Measurements from ENCODE around the gene USH2A.

DNA sequence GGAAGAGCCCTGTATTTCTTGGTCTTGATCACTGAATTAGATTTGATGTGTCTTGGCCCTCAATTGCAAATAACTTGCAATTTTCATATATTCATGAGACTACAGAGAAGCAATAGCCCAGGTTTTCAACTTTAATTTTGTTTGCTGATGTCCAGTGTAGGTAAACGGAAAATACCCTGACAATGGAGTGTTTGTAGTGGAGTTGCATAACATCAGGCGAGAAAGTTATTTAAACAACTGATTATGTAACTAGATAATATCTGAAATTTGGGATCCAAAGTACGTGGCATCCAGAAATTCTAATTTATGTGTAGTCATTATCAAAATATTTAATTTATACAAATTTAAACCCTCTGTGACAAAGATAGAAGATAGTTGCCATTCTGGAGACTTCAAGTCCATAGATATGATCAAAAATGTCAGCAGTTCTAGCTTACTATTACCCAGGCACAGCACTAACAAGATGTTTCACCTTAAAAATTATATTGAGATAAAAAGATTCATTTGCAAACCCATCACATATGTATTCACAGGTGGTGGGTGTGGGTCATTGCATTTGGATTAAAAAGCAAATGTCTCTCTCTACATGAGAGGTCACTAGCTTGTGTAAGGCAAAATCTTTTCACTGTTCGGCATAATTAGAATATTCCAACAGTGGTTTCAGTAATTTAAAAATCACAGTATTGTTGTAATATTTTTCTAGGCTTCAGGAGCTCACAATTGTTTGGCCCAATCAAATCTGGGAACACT lies 705.4 kb downstream of the USH2A start:
- TF ChIP-seq POLR2A (IDR thresholded peaks at IDR 0.05) (no peak), CTCF (IDR thresholded peaks at IDR 0.05) (no peak)
